ENCODE results near the gene STRN3.

- no peak for TF ChIP-seq CTCF (IDR thresholded peaks at IDR 0.05)
- no peak for TF ChIP-seq EP300 (IDR thresholded peaks at IDR 0.05)
Observed at GRCh38 chr14:30849983-30850382, 176.2 kb downstream of the STRN3 start.
